Astrocyte of the spinal cord (primary cell): ENCODE data around the gene CTNNBIP1.
A peak's percentile ranks its signal among the peaks of the same experiment; 100 is the strongest.

Experiments
- DNase-seq: peaks from one replicate; pipeline ENCODE4 v3.0.0; 2011; ENCODE audit warnings: low read depth, low spot score
- H3K4me3 ChIP-seq: 2 replicates; pipeline ENCODE4 v1.5.1; 2011; ENCODE audit warnings: low read depth, mild to moderate bottlenecking, low read length, moderate library complexity
- CTCF ChIP-seq: IDR thresholded peaks from 2 replicates; pipeline ENCODE4 v1.5.1; 2012; ENCODE audit warnings: low read depth, mild to moderate bottlenecking, low read length, inconsistent platforms
- in situ Hi-C: cut with HindIII; loops from 2 replicates; pipeline ENCODE4 v1.10.0; 2017; ENCODE audit warnings: low sequenced_read_pairs

CTNNBIP1 gene

GRCh38 chr1:9852410-9853248, 57.4 kb downstream of the CTNNBIP1 start:
- DNase-seq: peak; percentile 72
- no peak overlapping the region for H3K4me3 ChIP-seq
- no peak for TF ChIP-seq CTCF
- in situ Hi-C loops: no loop called here

GRCh38 chr1:9852004-9852403, 58.1 kb downstream of the CTNNBIP1 start:
- no peak for DNase-seq
- H3K4me3 ChIP-seq: no peak overlapping the region
- in situ Hi-C loops: no loop called here
- TF ChIP-seq CTCF: no peak

- in situ Hi-C loops: no loop called here
- H3K4me3 ChIP-seq: no peak overlapping the region
These were observed 59.5 kb downstream of the CTNNBIP1 start for GRCh38 chr1:9850442-9851162.

GRCh38 chr1:9849691-9850441, 60.2 kb downstream of the CTNNBIP1 start:
- no peak for DNase-seq
- in situ Hi-C loops: no loop called here
- H3K4me3 ChIP-seq: no peak overlapping the region
- no peak for TF ChIP-seq CTCF

More at GRCh38 chr1:9850442-9851162, 59.5 kb downstream of the CTNNBIP1 start:
- TF ChIP-seq CTCF: no peak
- no peak for DNase-seq

- H3K4me3 ChIP-seq: no peak overlapping the region
- TF ChIP-seq CTCF: no peak
- in situ Hi-C loops: no loop called here
These were observed 62.0 kb downstream of the CTNNBIP1 start for GRCh38 chr1:9848022-9848421.

GRCh38 chr1:9847269-9847668, 62.8 kb downstream of the CTNNBIP1 start:
- in situ Hi-C loops: no loop called here

More at GRCh38 chr1:9848022-9848421, 62.0 kb downstream of the CTNNBIP1 start:
- DNase-seq: no peak

More at GRCh38 chr1:9847269-9847668, 62.8 kb downstream of the CTNNBIP1 start:
- H3K4me3 ChIP-seq: no peak overlapping the region
- no peak for DNase-seq
- no peak for TF ChIP-seq CTCF
